GM21360 (cell line): ENCODE measurements around the gene TTC7B.
A peak's percentile ranks its signal among the peaks of the same experiment; 100 is the strongest.
"Not testable (repeated sequence)": the region's sequence is repeated elsewhere in the genome, so short reads cannot be mapped to it uniquely, and the experiment has no call there.

Experiments used
- ATAC-seq: cut with Tn5 transposase; IDR thresholded peaks from one replicate; pipeline ENCODE4 v1.9.1; 2021; ENCODE audit warnings: mild to moderate bottlenecking, moderate library complexity; ENCODE audit not compliant: unreplicated experiment

TTC7B gene

DNA sequence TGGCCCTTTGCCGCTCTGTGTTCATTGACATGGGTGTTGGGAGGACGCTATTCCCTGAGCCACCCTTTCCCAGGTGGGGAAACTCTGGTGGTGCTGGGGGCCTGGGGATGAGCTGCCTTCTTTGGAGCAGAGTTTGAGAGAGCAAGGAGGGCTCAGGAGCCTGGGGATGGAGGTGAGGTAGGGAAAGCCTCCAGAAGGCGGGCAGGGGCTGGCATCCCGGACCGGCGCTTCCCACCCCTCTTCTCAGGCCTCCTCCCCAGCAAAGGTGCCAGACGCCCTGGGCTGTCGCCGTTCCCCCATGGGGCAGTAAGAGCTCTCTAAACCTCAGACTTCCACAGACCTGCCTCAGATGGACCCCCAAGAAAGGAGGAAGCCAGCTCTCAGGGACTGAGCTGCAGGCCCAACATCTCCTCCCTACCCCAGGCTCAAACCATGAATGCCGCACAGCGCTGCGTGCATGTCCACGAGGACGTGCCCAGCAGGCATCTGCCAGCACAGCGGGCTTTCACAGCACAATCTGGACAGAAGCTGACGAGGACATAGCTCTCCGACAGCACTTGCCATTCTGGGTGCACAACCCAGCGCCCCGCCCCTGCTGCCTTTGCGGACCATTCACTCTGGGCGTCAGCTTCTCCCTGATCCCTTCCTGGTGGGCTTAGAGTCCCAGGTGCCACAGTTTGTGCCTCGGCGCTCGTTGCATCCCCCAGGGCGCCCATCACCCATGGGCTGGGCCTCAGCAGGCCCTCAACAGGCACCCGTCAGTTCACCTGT lies 14.9 kb upstream of the TTC7B start:
- no peak for ATAC-seq

DNA sequence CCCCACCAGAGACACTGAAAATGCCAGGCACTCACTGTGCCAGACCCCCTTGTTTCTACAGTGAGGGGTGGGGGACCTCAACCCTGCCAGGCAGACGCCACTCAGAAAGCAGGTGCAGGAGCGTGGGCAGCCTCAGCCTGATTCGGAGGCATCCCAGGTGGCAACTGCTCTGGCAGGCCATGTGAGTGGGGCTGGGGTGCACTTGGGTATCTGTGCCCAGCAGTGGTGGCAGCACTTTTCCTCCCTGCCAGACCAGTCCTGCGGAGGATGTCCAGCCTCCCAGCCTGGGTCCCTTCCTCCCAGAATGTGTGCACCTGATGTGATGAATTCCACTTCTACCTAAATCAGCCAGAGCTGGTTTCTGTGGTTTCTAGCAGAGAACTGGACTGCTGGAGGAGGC lies 13.4 kb upstream of the TTC7B start:
- no peak for ATAC-seq

DNA sequence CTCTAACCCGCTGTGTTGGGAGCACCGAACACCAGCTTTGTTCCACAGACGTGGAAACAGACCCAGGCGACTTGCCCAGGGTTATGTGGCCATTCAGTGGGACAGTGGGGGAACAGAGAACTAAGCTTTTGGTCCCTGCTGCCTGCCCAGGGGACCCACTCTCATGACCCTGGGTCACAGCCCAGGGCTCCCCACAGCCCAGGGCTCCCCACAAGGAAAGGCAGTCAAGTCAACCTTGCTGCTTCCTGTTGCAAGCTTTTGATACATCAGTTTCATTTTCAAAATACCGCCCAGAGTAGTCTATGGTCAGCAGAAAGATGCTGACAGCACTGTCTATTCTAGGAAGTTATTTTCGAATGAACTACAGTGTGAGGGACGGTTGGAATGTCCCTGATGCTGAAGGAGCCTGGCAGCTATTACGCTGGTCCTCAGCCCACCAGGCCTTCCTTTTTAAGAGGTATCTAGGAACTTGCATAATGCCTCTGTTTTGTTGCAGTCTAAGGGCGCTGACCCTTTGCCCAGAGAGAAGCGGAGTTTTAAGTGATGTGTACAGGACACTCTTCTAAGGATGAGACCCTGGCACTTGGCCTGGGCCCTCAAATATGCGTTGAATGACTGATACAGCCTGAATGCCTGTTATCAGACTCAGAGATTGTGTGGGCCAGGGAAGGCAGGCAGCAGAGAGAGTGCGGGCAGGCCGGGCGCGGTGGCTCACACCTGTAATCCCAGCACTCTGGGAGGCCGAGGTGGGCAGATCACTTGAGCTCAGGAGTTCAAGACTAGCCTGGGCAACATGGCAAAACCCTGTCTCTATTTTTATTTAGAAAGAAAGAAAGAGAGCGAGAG lies 12.6 kb upstream of the TTC7B start:
- ATAC-seq, result no peak

DNA sequence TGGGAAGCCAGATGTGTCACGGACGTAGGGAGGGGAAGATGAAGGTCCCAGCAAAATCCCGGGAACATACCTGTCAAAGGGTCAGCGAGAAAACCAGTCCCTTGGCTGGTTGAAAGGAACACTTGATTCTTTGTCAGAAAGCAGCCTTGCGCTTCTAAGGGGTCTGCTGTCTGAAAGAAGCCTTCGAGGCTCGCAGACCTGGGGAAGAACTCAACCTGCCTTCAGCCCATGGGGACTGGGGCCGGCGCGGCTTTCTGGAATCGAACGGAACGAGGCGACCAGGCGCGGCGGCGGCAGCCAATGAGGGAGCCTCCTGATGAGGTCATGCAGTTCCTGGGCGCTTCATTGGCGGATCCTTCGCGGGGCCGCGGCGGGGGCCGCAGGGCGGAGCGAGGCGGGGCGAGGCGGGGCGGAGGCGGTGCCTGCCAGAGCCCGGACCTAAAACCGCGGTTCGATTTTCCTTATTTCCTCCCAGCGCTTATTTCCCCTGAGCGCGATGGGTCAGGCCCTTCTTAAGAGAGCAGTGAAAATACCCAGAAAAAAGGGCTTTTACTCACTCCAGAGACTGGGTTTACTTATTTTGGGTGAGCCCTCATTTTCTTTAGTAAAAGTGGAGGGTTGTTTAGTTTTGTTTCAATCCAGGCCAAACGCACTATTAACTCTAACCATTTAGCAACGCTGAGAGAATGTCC lies 11.8 kb upstream of the TTC7B start:
- peak; percentile 99 for ATAC-seq

- not testable (repeated sequence) for ATAC-seq
These were observed 7.3 kb upstream of the TTC7B start for GRCh38 chr14:90823542-90823941.

GRCh38 chr14:90820958-90821357 lies 4.7 kb upstream of the TTC7B start:
- peak; percentile 67 for ATAC-seq

- ATAC-seq, result no peak
These were observed 3.6 kb upstream of the TTC7B start for GRCh38 chr14:90819734-90820393.

GRCh38 chr14:90818715-90819114 lies 2.5 kb upstream of the TTC7B start:
- ATAC-seq, result no peak

DNA sequence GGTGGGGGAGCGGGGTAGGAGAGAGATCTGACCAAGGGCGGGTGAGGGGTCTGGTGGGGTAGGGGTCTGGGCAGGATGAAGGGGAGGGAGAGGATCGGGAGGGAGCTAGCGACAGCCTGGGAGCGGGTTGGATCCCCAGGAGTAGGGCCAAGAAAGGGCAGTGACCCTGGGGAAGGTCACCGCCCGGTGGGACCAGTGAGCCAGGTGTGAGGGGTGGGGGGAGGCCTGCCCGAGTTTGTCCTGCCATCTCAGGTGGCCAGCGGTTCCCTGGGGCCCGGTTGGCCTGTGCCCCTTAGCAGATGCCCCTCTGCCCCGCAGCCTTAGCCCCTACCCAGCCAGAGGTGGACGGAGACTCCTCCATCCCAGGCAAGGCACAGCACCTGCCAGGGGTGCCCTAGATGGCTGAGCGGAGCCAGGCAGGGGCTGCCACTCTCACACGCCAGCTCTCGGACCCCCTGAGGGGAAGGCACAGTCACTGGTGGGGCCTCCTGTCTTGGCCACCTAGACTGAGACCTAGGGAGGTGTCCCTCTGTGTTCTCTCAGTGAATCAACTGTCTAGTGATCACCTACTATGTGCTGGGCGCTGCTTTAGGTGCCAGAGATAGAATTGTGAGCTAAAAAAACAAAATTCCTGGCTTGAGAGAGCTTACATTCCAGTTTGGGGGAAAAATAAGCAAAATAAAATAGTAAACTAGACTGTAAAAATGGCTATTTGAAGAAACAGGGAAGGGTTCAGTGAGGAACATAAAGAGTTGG lies 629 bp upstream of the TTC7B start:
- no peak for ATAC-seq

- no peak for ATAC-seq
These were observed 733 bp downstream of the TTC7B start for GRCh38 chr14:90815572-90815821.

DNA sequence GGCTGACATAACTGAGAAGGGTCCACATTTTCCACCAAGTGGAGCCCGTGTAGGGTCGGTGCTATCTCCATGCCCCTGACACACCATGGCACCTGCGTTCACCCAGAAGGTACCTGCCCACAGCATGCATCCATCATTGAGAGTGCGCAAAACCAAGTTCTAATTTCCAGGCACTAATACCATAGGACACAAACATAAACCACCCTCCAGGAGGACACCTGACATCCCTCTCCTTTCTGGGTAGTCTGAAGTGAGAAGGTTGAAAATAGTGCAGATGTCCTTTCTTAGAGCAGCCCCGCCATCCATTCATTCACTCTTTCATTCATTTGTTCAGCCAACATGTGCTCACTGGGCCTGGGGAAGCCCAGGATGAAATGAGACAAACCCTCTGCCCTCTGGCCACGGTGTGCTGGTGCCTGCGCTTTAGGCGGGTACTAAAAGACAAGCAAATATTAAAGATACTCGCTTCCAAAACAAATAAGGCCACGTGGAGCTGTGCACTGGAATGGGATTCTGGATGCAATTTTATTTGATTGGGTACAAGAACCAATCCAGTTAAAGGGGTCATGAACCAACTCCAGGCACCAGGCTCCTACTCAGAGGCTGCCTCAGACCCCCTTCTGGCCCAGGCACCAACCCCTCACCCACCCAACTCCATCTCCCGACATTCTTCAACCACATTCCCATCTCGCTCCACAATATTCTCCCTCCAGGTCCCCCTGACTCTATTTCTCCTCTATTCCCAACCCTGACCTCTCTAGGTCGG lies 1.2 kb downstream of the TTC7B start:
- no peak for ATAC-seq

DNA sequence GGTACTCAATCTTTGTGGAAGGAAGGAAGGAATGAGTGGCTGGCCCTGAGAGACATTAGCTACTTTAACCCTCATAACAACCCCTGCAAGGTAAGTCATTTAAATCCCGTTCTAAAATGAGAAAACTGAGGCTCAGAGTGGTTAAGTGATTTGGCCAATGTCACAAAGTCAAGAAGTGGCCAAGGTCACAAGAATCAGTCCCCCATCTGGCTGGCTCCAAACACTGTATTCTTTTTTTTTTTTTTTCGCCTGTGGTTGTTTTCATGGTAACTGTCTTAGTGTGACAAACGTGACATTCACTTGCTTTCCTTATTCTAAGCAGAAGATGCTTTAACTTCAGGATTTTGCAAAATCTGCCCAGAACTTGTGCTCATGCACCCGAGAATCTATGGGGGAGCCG lies 2.8 kb downstream of the TTC7B start:
- no peak for ATAC-seq

- ATAC-seq, result no peak
These were observed 4.1 kb downstream of the TTC7B start for GRCh38 chr14:90812109-90812508.

GRCh38 chr14:90811641-90812040 lies 4.6 kb downstream of the TTC7B start:
- no peak for ATAC-seq

GRCh38 chr14:90810806-90811205 lies 5.4 kb downstream of the TTC7B start:
- no peak for ATAC-seq

GRCh38 chr14:90809530-90810312 lies 6.5 kb downstream of the TTC7B start:
- no peak for ATAC-seq

GRCh38 chr14:90808759-90809529 lies 7.3 kb downstream of the TTC7B start:
- ATAC-seq, result no peak

DNA sequence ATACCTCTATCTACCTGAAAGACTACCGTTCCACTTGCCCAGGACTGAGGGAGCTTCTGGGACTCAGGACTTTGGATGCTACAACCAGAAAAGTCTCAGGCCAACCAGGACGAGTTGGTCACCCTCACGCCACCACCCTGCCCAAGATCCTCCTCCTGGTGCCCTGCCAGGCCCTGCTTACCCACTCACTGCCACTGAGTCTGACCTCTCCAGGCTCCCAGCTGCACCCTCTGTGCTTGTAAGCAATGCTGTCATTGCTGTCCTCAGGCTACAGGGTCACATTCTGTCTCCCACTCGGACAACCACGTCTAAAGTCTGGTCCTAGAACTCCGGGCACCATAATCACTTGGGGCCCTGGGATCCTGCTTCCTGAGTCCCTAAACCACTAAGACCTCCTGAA lies 9.2 kb downstream of the TTC7B start:
- ATAC-seq, result no peak
